Putamen (tissue), 1 donor: ENCODE measurements around the gene POLG.

Source experiments
- DNase-seq: peaks from one replicate; pipeline ENCODE4 v3.0.0-alpha.2; 2016; ENCODE audit warnings: low spot score

POLG gene

DNA sequence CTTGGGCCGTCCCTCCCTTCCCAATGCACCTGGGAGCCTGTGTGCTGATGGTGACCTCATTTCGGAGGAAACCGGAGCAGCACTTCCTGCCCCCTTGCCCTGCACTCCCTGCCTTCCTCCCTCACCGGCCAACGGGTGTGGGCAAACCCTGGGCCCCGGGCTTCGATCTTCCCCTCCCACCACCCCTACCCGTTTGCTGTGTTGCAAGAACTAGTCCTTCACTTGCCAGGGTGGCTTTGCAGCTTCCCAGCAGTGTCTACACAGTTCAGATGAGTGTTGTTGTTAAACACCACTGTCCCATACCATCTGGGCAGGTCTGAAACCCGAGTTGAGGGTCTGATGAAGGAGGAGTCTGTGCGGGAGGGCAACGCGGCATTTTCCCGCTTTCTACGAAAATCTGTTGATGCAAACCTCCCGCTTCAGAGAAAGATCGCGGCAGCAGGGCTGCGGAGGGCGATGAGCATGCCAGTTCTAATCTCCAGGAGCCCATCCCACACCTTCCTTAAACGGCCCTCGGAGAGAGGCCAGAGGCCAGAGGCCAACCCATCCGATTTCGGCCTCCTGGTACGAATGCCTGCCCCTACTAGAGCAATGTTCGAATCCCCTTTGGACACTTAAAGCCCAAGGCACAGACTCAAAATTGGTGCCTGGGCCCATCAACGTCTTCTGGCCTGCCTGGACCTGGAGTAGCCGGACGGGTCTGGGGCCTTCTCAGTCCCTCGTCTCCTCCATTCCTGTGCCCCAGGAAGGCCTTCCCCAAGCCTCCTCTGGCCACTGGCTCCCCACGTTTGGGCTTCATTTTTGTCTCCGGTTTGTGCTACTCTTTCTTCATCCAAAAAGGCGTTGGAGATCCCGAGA is 35.7 kb upstream of the POLG start:
- no peak for DNase-seq

- DNase-seq = no peak
Measured at GRCh38 chr15:89369341-89369947, 34.8 kb upstream of the POLG start.

- DNase-seq = no peak
Measured at GRCh38 chr15:89368566-89369223, 34.1 kb upstream of the POLG start.

DNA sequence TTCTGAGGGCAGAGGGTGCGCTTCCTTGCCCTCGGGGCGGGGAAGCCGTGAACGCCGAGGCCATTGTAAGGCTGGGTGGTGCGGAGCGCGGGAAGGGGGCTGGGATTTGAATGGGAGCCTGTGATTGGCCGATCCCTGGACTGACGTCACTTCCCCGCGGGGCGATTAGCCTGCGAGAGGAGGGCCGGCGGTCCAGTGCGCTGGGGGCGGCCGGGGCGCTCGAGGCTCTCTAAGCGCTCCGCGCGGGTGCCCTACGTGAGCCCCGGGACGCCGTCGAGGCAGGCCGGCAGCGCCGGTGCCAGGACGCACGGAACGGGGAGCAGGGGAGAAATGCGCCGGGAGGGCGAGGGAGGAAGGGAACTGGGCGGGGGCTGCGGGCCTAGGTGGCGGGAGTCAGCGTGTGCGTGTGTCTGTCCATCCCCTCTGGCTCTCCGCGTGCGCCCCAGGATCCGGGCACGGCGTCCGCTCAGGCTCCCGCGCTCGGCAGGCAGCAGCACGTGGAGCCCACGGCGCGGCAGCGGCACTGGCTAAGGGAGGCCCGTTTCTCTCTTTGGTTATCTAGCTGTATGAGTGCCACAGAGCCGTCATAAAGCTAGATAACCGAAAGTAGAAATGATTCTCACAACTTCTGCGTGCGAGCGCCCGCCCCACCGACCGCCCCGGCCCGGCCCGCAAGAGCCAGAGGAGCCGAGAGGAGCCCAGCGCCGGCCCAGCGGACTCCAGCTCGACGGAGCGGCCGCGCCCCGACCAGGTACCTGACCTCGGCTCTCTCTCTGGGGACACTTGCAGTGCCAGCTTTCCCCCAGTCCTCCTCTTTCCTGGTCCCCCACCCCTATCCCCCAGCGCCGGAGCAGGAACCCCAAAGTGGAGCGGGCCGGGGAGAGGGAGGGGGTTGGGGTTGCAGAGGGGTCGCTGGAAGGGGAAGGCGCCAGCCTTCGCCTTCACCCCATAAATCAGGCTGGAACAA is 33.1 kb upstream of the POLG start:
- DNase-seq = no peak

- no peak for DNase-seq
Measured at GRCh38 chr15:89366656-89367393, 32.2 kb upstream of the POLG start.

- no peak for DNase-seq
Measured at GRCh38 chr15:89365462-89366065, 30.9 kb upstream of the POLG start.

DNA sequence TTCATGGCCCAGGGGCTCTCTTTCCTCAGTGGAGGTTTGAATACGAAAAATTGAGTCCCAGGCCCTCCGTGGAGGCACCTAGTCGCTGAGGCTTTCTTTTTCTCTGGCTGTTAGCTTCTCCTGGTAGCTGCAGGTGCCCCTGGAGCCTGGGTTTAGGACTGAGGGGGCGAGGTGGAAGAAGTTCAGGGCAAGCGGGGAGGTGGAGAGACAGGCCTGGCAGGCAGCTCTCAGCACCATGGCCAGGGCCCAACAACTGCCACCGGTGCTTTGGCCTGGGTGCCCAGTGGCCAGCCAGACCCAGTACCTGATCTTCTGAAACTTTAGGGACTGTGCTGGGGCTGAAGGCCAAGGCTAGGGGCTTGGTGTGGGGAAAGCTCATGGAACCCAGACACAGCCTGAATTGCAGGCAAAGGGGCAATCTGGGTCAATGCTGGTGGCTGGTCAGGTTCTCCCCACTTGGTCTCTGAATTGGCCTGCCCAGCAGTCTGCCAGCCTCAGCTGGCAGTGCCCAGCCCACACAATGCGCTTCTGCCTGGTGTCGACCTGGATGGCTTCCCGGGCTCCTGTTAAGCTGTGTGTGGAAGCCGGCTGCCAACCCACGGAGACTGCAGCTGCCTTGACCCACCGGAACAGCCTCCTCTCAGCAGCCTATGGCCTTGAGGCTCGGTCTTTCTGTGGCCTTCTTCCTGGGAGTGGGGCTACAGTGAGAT is 30.3 kb upstream of the POLG start:
- no peak for DNase-seq

- no peak for DNase-seq
Measured at GRCh38 chr15:89364341-89364740, 29.7 kb upstream of the POLG start.

DNA sequence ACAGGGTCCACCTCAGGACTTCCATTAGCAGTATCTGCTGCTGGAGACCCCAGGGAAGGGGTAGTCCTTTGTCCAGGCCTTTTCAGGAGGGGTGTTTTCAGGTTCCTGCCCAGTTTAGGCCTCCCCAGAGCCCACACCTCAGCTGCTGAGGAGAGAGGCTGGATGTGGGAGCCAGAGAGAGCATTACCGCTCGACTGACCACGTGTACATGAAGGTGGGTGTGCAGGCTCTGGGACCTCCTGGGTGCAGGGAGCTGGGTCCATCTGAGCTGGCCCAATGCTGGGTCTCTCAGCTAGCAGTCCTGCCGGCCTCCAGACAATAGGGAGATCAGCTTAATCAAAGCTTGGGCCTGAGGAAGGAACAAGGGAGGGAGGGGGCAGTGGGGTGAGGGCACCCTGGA is 29.1 kb upstream of the POLG start:
- DNase-seq = no peak

GRCh38 chr15:89363133-89363532 is 28.5 kb upstream of the POLG start:
- no peak for DNase-seq

- DNase-seq = no peak
Measured at GRCh38 chr15:89362203-89363101, 27.8 kb upstream of the POLG start.

DNA sequence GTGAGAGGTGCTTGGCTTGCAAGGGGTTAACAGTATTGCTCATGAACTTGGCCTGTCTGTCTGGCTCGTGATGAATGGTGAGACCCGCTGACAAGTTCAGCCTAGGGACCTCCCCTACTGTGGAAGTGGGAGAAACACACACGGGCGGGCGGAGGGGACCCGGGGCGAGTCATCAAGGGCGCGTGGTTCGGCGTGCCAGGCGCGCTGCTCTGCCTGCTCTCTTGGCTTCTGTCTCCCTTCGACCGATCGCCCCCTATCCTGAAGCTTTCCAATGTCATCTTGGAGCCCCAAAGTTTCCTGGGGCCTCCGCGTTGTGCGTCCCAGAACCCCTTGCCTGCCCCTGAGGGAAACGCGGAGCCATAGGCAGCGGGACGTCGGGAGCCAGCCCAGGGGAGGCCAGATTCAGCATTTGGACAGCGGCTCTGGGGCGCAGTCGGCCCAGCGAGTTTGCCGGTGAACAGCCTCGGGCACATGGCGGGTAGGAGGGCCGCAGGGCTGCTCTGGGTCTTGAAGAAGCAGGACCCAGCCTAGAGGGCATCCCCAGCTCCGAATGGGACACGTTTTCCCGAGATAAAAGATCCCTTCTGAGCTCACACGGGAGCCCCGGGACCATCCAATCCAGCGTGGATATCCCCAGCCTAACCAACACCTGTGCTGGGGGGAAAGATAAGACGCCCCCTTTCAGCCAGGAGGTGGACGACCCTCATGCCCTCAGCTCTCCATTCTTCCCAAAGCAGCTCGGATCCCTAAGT is 27.0 kb upstream of the POLG start:
- no peak for DNase-seq

- DNase-seq = no peak
Measured at GRCh38 chr15:89360294-89360971, 25.8 kb upstream of the POLG start.

GRCh38 chr15:89359471-89360293 is 25.1 kb upstream of the POLG start:
- DNase-seq = no peak

DNA sequence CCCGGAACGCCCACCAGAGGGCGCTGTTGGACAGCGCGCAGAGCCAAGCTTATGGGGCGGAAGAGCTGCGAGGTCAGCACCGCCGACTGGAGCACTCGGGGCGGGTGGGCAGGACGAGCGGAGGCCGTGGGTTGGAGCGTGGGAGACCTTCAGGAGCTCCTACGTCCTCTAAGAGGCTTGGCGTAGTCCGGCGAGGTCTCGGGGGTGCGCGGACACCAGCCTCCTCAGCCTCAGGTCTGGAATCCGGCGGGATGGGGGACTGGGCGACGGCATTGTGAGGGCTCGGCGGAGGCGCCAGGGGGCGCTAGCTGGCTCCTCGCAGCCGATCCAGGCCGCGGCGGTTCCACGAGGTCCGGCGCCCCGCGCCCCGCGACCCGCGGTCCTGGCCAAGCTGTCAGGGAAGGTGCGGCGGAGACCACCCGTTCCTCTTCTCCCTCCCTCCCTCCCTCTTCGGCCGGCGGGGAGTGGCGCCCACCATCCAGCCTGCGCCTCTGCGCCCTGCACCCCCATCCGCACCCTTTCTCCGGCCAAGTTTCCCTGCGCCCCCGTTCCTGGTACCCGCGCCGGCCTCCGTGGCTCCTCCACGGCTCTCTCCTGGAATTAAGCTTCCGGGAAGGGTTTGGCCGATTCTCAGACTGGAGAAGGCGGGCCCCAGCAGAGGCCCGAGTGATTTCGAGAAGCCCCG is 24.3 kb upstream of the POLG start:
- DNase-seq = no peak

- DNase-seq = no peak
Measured at GRCh38 chr15:89358435-89358754, 23.8 kb upstream of the POLG start.
